DND-41 (cell line): Measurements from ENCODE around the gene MRPL4.
A peak's percentile ranks its signal among the peaks of the same experiment; 100 is the strongest.

ENCODE experiments used
- ATAC-seq: fragments of 200-7000 bp; cut with Tn5 transposase; 3 replicates; pipeline ENCODE4 v1.9.1; 2021; ENCODE audit warnings: low read depth; ENCODE audit not compliant: insufficient read depth
- DNase-seq: peaks from one replicate; pipeline ENCODE4 v3.0.0-alpha.2; 2020
- H2AFZ ChIP-seq: 2 replicates; pipeline ENCODE4 v1.6.0; 2012; ENCODE audit warnings: low read depth, low read length
- H3K27ac ChIP-seq: 2 replicates; pipeline ENCODE4 v1.5.1; 2012; ENCODE audit warnings: low read length, inconsistent platforms
- H3K27me3 ChIP-seq: fragments of 200-600 bp; sonication (generic); 2 replicates; pipeline ENCODE4 v1.6.0; 2012; ENCODE audit warnings: low read length, mild to moderate bottlenecking, inconsistent platforms; ENCODE audit not compliant: insufficient read depth, poor library complexity
- H3K36me3 ChIP-seq: 2 replicates; pipeline ENCODE4 v1.5.1; 2012; ENCODE audit warnings: low read length, inconsistent platforms; ENCODE audit not compliant: insufficient read depth
- H3K4me1 ChIP-seq: 2 replicates; pipeline ENCODE4 v1.5.1; 2012; ENCODE audit warnings: mild to moderate bottlenecking, low read length; ENCODE audit not compliant: insufficient read depth
- H3K4me2 ChIP-seq: 2 replicates; pipeline ENCODE4 v1.6.0; 2012; ENCODE audit warnings: mild to moderate bottlenecking, moderate library complexity, low read length, inconsistent platforms; ENCODE audit not compliant: insufficient read depth
- H3K4me3 ChIP-seq, 2 experiments: fragments of 200-600 bp in 1 of 2; shearing (Covaris generic) in 1 of 2; 2 replicates each; pipeline ENCODE4 v1.5.1; 2012 to 2016; ENCODE audit warnings: inconsistent platforms in 2 of 2, low read length in 2 of 2, mild to moderate bottlenecking in 2 of 2, low read depth in 1 of 2, moderate library complexity in 1 of 2
- H3K79me2 ChIP-seq: 2 replicates; pipeline ENCODE4 v1.6.0; 2012; ENCODE audit warnings: low read length, inconsistent platforms; ENCODE audit not compliant: insufficient read depth
- H3K9ac ChIP-seq: 2 replicates; pipeline ENCODE4 v1.6.0; 2012; ENCODE audit warnings: low read depth, mild to moderate bottlenecking, inconsistent platforms, low read length, moderate library complexity
- H3K9me3 ChIP-seq: 2 replicates; pipeline ENCODE4 v1.5.1; 2012; ENCODE audit warnings: low read length, moderate library complexity, mild to moderate bottlenecking, inconsistent platforms; ENCODE audit not compliant: insufficient read depth, severe bottlenecking
- H4K20me1 ChIP-seq: 2 replicates; pipeline ENCODE4 v1.6.0; 2012; ENCODE audit warnings: low read length; ENCODE audit not compliant: insufficient read depth
- CTCF ChIP-seq: IDR thresholded peaks from 2 replicates; pipeline ENCODE4 v1.5.1; 2012; ENCODE audit warnings: borderline replicate concordance, low read length, moderate library complexity, mild to moderate bottlenecking; ENCODE audit not compliant: poor library complexity, severe bottlenecking; ENCODE audit errors: extremely low read depth
- EZH2 ChIP-seq: IDR thresholded peaks from 3 replicates; pipeline ENCODE4 v1.6.1; 2012; ENCODE audit warnings: borderline replicate concordance, low read depth, mild to moderate bottlenecking, moderate library complexity, low read length, inconsistent platforms; ENCODE audit not compliant: severe bottlenecking

The MRPL4 gene

GRCh38 chr19:10243606-10244005 is 8.4 kb upstream of the MRPL4 start:
- no peak for TF ChIP-seq EZH2
- no peak for TF ChIP-seq CTCF
- Histone ChIP-seq H3K27me3 (no peaks in the 10 kb centered on the region), H2AFZ (no peak overlapping the region), H3K9me3 (no peaks in the 10 kb centered on the region), H3K9ac (no peak overlapping the region), H3K79me2 (no peaks in the 10 kb centered on the region), H3K4me2 (no peak overlapping the region), H3K4me1 (no peaks in the 10 kb centered on the region), H3K27ac (no peak overlapping the region), H3K36me3 (no peaks in the 10 kb centered on the region), H3K4me3 (no peak overlapping the region), H4K20me1 (no peaks in the 10 kb centered on the region)
- ATAC-seq (no peak), DNase-seq (no peak)

GRCh38 chr19:10245189-10245939 is 6.7 kb upstream of the MRPL4 start:
- Histone ChIP-seq H3K9me3 (no peaks in the 10 kb centered on the region), H3K36me3 (no peaks in the 10 kb centered on the region), H3K27ac (no peak overlapping the region), H3K4me1 (no peaks in the 10 kb centered on the region), H3K4me2 (no peak overlapping the region), H3K79me2 (no peaks in the 10 kb centered on the region), H4K20me1 (no peaks in the 10 kb centered on the region), H3K27me3 (no peaks in the 10 kb centered on the region), H2AFZ (no peak overlapping the region), H3K9ac (no peak overlapping the region), H3K4me3 (no peak overlapping the region)
- ATAC-seq (no peak), DNase-seq (no peak)
- TF ChIP-seq CTCF = no peak
- no peak for TF ChIP-seq EZH2

GRCh38 chr19:10246511-10246910 is 5.5 kb upstream of the MRPL4 start:
- Histone ChIP-seq H4K20me1 (no peaks in the 10 kb centered on the region), H3K9ac (no peak overlapping the region), H3K79me2 (no peaks in the 10 kb centered on the region), H3K27me3 (no peaks in the 10 kb centered on the region), H2AFZ (no peak overlapping the region), H3K4me1 (peaks cover 10% of the 10 kb centered on the region), H3K4me3 (no peak overlapping the region), H3K4me2 (no peak overlapping the region), H3K27ac (no peak overlapping the region), H3K9me3 (no peaks in the 10 kb centered on the region), H3K36me3 (no peaks in the 10 kb centered on the region)
- TF ChIP-seq EZH2 = no peak
- no peak for TF ChIP-seq CTCF
- no peak for DNase-seq
- ATAC-seq = no peak

- peak overlapping the region; percentile 81 for H3K27ac ChIP-seq
These were observed 693 bp downstream of the MRPL4 start for GRCh38 chr19:10252707-10253106.

More at GRCh38 chr19:10252707-10253106, 693 bp downstream of the MRPL4 start:
- H3K9me3 ChIP-seq = no peaks in the 10 kb centered on the region
- no peak for DNase-seq
- H3K79me2 ChIP-seq = peaks cover 24% of the 10 kb centered on the region
- H2AFZ ChIP-seq = peak overlapping the region; percentile 79
- TF ChIP-seq CTCF = no peak
- TF ChIP-seq EZH2 = no peak
- H3K27me3 ChIP-seq = no peaks in the 10 kb centered on the region
- H4K20me1 ChIP-seq = peaks cover 9% of the 10 kb centered on the region; the same call in 1 of the 2 replicates
- peak overlapping the region; percentile 97 for H3K4me2 ChIP-seq
- ATAC-seq = no peak
- peaks cover 31% of the 10 kb centered on the region for H3K4me1 ChIP-seq
- peak overlapping the region; percentile 27 to 64; a peak in 3 of 4 replicates for H3K4me3 ChIP-seq
- peak overlapping the region; percentile 73 for H3K9ac ChIP-seq
- peaks cover 39% of the 10 kb centered on the region for H3K36me3 ChIP-seq
